ENCODE measurements around the gene KCNK4. TPM values are rescaled to one million over a fixed set of nuclear protein-coding genes. Genes with fewer than 3 reads are reported as not detected.

Gene KCNK4
- total and polyA plus RNA-seq, 2 of the 13 experiments (the other 11 are each of a cell fraction or from before 2014, with no cell fraction given): not detected

DNA sequence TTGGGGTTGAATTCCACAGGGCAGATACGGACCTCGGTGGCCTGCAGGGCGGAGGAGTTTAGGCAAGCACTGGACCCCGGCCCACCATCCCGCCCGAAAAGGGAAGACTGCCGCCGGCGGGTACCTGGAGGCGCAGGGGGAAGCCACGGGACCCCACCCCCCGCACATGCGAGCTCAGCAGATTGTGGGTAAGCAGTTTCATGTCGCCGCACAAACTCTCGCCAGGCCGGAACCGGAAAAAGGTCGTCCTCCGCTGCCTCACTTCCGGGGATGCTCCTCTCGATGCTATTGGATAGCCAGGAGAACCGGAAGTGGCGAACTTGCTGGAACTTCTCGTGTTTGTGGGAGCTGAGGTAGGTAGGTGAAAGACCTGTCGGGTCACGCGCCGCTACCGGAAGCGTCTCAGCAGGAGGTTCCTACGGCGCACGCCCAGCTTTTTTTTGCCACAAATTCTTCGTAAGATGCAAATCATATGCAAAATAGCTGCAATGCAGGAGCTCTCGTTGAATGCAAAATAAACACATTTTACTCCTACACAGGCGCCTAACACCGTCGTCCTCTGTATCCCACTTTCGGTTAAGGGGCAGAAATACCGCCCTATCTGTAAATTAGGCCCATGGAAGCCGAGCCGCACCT lies 26.3 kb downstream of the KCNK4 start, which contains the start of gene TRMT112 (continued):
- TF ChIP-seq JARID2 (CRISPR knock-in tag; IDR thresholded peaks at IDR 0.05; ENCODE audit: insufficient replicate concordance) (no peak), ZFAT (CRISPR knock-in tag; conservative IDR thresholded peaks at IDR 0.05) (no peak), RNF2 (conservative IDR thresholded peaks at IDR 0.05; ENCODE audit: low read depth) (no peak), ZFP90 (CRISPR knock-in tag; IDR thresholded peaks at IDR 0.05; ENCODE audit: borderline replicate concordance) (no peak; the same call in 1 of the 2 replicates), PHF20 (CRISPR knock-in tag; IDR thresholded peaks at IDR 0.05) (peak; percentile 78), RBM39 (IDR thresholded peaks at IDR 0.05; ENCODE audit: low read depth, low read length, poor library complexity, severe bottlenecking) (peak; percentile 79), JUNB (CRISPR knock-in tag; IDR thresholded peaks at IDR 0.05; ENCODE audit: borderline replicate concordance) (no peak), ZIK1 (CRISPR knock-in tag; IDR thresholded peaks at IDR 0.05; ENCODE audit: borderline replicate concordance, low read depth) (no peak; the same call in 1 of the 2 replicates), KDM4B (CRISPR knock-in tag; IDR thresholded peaks at IDR 0.05) (no peak), RBFOX2 (IDR thresholded peaks at IDR 0.05; ENCODE audit: low read depth, low read length) (peak; percentile 84), PTBP1 (IDR thresholded peaks at IDR 0.05; ENCODE audit: low read depth, low read length, poor library complexity, severe bottlenecking) (no peak), THYN1 (CRISPR knock-in tag; IDR thresholded peaks at IDR 0.05; ENCODE audit: borderline replicate concordance, low read depth) (no peak), ZNF737 (CRISPR knock-in tag; IDR thresholded peaks at IDR 0.05; ENCODE audit: borderline replicate concordance) (no peak), AKAP8 (CRISPR knock-in tag; IDR thresholded peaks at IDR 0.05) (no peak), CEBPB (IDR thresholded peaks at IDR 0.05; ENCODE audit: borderline replicate concordance, low read depth, low read length) (no peak), ZNF143 (CRISPR knock-in tag; IDR thresholded peaks at IDR 0.05) (peak; percentile 75), ZNF556 (CRISPR knock-in tag; IDR thresholded peaks at IDR 0.05; ENCODE audit: borderline replicate concordance) (peak; percentile 24; the same call in 1 of the 2 replicates)
- TF ChIP-seq, protein P1, sequence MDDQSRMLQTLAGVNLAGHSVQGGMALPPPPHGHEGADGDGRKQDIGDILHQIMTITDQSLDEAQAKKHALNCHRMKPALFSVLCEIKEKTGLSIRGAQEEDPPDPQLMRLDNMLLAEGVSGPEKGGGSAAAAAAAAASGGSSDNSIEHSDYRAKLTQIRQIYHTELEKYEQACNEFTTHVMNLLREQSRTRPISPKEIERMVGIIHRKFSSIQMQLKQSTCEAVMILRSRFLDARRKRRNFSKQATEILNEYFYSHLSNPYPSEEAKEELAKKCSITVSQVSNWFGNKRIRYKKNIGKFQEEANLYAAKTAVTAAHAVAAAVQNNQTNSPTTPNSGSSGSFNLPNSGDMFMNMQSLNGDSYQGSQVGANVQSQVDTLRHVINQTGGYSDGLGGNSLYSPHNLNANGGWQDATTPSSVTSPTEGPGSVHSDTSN (CRISPR knock-in tag; IDR thresholded peaks at IDR 0.05; ENCODE audit: borderline replicate concordance): no peak
- TF ChIP-seq, protein P2, sequence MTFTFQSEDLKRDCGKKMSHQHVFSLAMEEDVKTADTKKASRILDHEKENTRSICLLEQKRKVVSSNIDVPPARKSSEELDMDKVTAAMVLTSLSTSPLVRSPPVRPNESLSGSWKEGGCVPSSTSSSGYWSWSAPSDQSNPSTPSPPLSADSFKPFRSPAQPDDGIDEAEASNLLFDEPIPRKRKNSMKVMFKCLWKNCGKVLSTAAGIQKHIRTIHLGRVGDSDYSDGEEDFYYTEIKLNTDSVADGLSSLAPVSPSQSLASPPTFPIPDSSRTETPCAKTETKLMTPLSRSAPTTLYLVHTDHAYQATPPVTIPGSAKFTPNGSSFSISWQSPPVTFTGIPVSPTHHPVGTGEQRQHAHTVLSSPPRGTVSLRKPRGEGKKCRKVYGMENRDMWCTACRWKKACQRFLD (CRISPR knock-in tag; IDR thresholded peaks at IDR 0.05; ENCODE audit: borderline replicate concordance): no peak
- TF ChIP-seq, protein P3, sequence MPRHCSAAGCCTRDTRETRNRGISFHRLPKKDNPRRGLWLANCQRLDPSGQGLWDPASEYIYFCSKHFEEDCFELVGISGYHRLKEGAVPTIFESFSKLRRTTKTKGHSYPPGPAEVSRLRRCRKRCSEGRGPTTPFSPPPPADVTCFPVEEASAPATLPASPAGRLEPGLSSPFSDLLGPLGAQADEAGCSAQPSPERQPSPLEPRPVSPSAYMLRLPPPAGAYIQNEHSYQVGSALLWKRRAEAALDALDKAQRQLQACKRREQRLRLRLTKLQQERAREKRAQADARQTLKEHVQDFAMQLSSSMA (CRISPR knock-in tag; IDR thresholded peaks at IDR 0.05): peak; percentile 99
- TF ChIP-seq, protein P4, sequence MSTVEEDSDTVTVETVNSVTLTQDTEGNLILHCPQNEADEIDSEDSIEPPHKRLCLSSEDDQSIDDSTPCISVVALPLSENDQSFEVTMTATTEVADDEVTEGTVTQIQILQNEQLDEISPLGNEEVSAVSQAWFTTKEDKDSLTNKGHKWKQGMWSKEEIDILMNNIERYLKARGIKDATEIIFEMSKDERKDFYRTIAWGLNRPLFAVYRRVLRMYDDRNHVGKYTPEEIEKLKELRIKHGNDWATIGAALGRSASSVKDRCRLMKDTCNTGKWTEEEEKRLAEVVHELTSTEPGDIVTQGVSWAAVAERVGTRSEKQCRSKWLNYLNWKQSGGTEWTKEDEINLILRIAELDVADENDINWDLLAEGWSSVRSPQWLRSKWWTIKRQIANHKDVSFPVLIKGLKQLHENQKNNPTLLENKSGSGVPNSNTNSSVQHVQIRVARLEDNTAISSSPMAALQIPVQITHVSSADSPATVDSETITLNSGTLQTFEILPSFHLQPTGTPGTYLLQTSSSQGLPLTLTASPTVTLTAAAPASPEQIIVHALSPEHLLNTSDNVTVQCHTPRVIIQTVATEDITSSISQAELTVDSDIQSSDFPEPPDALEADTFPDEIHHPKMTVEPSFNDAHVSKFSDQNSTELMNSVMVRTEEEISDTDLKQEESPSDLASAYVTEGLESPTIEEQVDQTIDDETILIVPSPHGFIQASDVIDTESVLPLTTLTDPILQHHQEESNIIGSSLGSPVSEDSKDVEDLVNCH (CRISPR knock-in tag; IDR thresholded peaks at IDR 0.05): no peak
- TF ChIP-seq, protein P5, sequence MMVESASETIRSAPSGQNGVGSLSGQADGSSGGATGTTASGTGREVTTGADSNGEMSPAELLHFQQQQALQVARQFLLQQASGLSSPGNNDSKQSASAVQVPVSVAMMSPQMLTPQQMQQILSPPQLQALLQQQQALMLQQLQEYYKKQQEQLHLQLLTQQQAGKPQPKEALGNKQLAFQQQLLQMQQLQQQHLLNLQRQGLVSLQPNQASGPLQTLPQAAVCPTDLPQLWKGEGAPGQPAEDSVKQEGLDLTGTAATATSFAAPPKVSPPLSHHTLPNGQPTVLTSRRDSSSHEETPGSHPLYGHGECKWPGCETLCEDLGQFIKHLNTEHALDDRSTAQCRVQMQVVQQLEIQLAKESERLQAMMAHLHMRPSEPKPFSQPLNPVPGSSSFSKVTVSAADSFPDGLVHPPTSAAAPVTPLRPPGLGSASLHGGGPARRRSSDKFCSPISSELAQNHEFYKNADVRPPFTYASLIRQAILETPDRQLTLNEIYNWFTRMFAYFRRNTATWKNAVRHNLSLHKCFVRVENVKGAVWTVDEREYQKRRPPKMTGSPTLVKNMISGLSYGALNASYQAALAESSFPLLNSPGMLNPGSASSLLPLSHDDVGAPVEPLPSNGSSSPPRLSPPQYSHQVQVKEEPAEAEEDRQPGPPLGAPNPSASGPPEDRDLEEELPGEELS (CRISPR knock-in tag; IDR thresholded peaks at IDR 0.05): peak; percentile 53; the same call in 1 of the 2 replicates

All from HepG2 (cell line).